K562 (cell line): ENCODE data around the gene TPX2. TPM values are rescaled to one million over a fixed set of nuclear protein-coding genes. Genes with fewer than 3 reads are reported as not detected.

Experiments
- ATAC-seq: fragments of 200-7000 bp; cut with Tn5 transposase; 3 replicates; pipeline ENCODE4 v1.9.1; 2020; ENCODE audit warnings: moderate library complexity
- BruUV-seq: library from RNA; stranded (reverse); fragments of 400-500 nt; replicated peaks from 2 replicates; lab custom pipeline; 2021; lab: Mats Ljungman, UMichigan
- CTCF ChIA-PET: fragments of 300-600 bp; formaldehyde crosslinking; extraction: SDS; loops from one replicate; lab custom pipeline; 2021; ENCODE audit warnings: low intra/inter-chr PET ratio; lab: Yijun Ruan, JAX
- POLR2A ChIA-PET: fragments of 300-600, 350-650 bp; sonication (Branson Sonifier 250); formaldehyde crosslinking; extraction: SDS; loops from one replicate; lab custom pipeline; 2021; ENCODE audit warnings: antibody characterized with exemption, inconsistent platforms; lab: Yijun Ruan, JAX
- DNase-seq, 4 experiments: peaks; one replicate each; pipeline versions ENCODE4 v3.0.0 to v3.0.0-alpha.2; 2011 to 2018; ENCODE audit warnings: low spot score in 3 of 4, mixed read lengths in 3 of 4; ENCODE audit errors: extremely low read depth in 1 of 4
- FAIRE-seq: peaks from 2 replicates; lab custom pipeline; 2011; peaks lifted over from hg19 to GRCh38; lab: Jason Lieb, UNC
- H2AFZ ChIP-seq: 2 replicates; pipeline ENCODE4 v1.6.0; 2011; ENCODE audit warnings: low read depth, low read length, control low read depth, inconsistent platforms
- H3K27ac ChIP-seq: fragments of 200-600 bp; 3 replicates; pipeline ENCODE4 v1.8.0; 2011; ENCODE audit warnings: low read depth, mild to moderate bottlenecking, control low read depth, inconsistent platforms, low read length, moderate library complexity, mixed read lengths; ENCODE audit errors: extremely low read depth
- H3K27me3 ChIP-seq, 2 experiments: fragments of 300-600 bp in 1 of 2; 2 replicates in 1 of 2; 3 replicates in 1 of 2; pipeline versions ENCODE4 v1.6.0 to v1.8.0; 2011; ENCODE audit warnings: inconsistent platforms in 2 of 2, low read length in 2 of 2, mild to moderate bottlenecking in 1 of 2, mixed read lengths in 1 of 2, moderate library complexity in 1 of 2; ENCODE audit not compliant: control insufficient read depth in 2 of 2, insufficient read depth in 2 of 2
- H3K36me3 ChIP-seq: fragments of 300-600 bp; 3 replicates; pipeline ENCODE4 v1.8.0; 2011; ENCODE audit warnings: mild to moderate bottlenecking, low read length, inconsistent platforms; ENCODE audit not compliant: control insufficient read depth, insufficient read depth
- H3K4me1 ChIP-seq, 2 experiments: fragments of 200-600 bp in 1 of 2; replicated peaks in 1 of 2; 2 replicates in 1 of 2; 3 replicates in 1 of 2; pipeline versions ENCODE4 v1.5.1 to v1.8.0; 2011; ENCODE audit warnings: inconsistent platforms in 2 of 2, low read length in 2 of 2, mild to moderate bottlenecking in 1 of 2, mixed read lengths in 1 of 2, moderate library complexity in 1 of 2; ENCODE audit not compliant: control insufficient read depth in 2 of 2, insufficient read depth in 2 of 2
- H3K4me2 ChIP-seq: 2 replicates; pipeline ENCODE4 v1.6.1; 2011; ENCODE audit warnings: low read length, control low read depth, inconsistent platforms, mixed read lengths; ENCODE audit not compliant: insufficient read depth
- H3K4me3 ChIP-seq: fragments of 200-600 bp; sonication (generic), shearing (Covaris generic); 2 replicates; pipeline ENCODE4 v1.5.1; 2016; ENCODE audit warnings: control low read depth, inconsistent platforms
- H3K79me2 ChIP-seq: fragments of 200-600 bp; 3 replicates; pipeline ENCODE4 v1.8.0; 2011; ENCODE audit warnings: low read length, inconsistent platforms; ENCODE audit not compliant: control insufficient read depth, insufficient read depth
- H3K9ac ChIP-seq, 2 experiments: 2 replicates each; pipeline versions ENCODE4 v1.6.0 to v1.6.1; 2011; ENCODE audit warnings: low read depth in 2 of 2, low read length in 2 of 2, control low read depth in 1 of 2, inconsistent platforms in 1 of 2, mild to moderate bottlenecking in 1 of 2, mixed read lengths in 1 of 2; ENCODE audit not compliant: insufficient read depth in 1 of 2
- H3K9me1 ChIP-seq: one replicate; pipeline ENCODE4 v1.6.0; 2011; ENCODE audit warnings: inconsistent platforms, mild to moderate bottlenecking, low read length, moderate library complexity; ENCODE audit not compliant: control insufficient read depth, insufficient read depth
- H3K9me3 ChIP-seq: replicated peaks from 2 replicates; pipeline ENCODE4 v1.5.1; 2011; ENCODE audit warnings: low read depth, low read length, inconsistent platforms; ENCODE audit not compliant: control insufficient read depth, insufficient read depth
- H4K20me1 ChIP-seq: replicated peaks from 2 replicates; pipeline ENCODE4 v1.6.1; 2011; ENCODE audit warnings: low read length, inconsistent platforms, mixed read lengths; ENCODE audit not compliant: control insufficient read depth, insufficient read depth
- ARID2 ChIP-seq: fragments of 450-650 bp; IDR thresholded peaks from 2 replicates; pipeline ENCODE4 v1.6.1; 2017; ENCODE audit warnings: antibody characterized with exemption, mild to moderate bottlenecking
- BRF1 ChIP-seq: IDR thresholded peaks from 3 replicates; pipeline ENCODE4 v1.6.1; 2011; ENCODE audit warnings: borderline replicate concordance, mild to moderate bottlenecking; ENCODE audit not compliant: insufficient read length; ENCODE audit errors: extremely low read depth
- LCOR ChIP-seq: sonication (generic); formaldehyde crosslinking; IDR thresholded peaks from 2 replicates; pipeline ENCODE4 v1.8.0; 2022; ENCODE audit warnings: mild to moderate bottlenecking, missing genetic modification reagents
- NFE2L1 ChIP-seq: fragments of 450-650 bp; IDR thresholded peaks from 2 replicates; pipeline ENCODE4 v1.6.1; 2016; ENCODE audit warnings: missing genetic modification characterization, low read depth, mild to moderate bottlenecking, missing compliant biosample characterization, moderate library complexity, borderline replicate concordance
- POLR2AphosphoS2 ChIP-seq: IDR thresholded peaks from 2 replicates; pipeline ENCODE4 v1.6.1; 2012; ENCODE audit warnings: low read length, improper control_type of control experiment
- SRSF3 ChIP-seq: fragments of 200-400 bp; formaldehyde crosslinking; IDR thresholded peaks from 2 replicates; pipeline ENCODE4 v1.6.1; 2016; ENCODE audit warnings: mild to moderate bottlenecking, low read length, moderate library complexity; ENCODE audit not compliant: insufficient read depth
- ZNF212 ChIP-seq: fragments of 450-650 bp; formaldehyde crosslinking; IDR thresholded peaks from 2 replicates; pipeline ENCODE4 v1.4.0; 2020; ENCODE audit warnings: mild to moderate bottlenecking
- ZNF316 ChIP-seq: fragments of 450-650 bp; IDR thresholded peaks from 2 replicates; pipeline ENCODE4 v1.6.1; 2016
- ZNF324 ChIP-seq: fragments of 250-450 bp; sonication (Bioruptor Pico); IDR thresholded peaks from 2 replicates; pipeline ENCODE4 v1.4.0; 2020; ENCODE audit warnings: mild to moderate bottlenecking
- ZNF583 ChIP-seq: fragments of 250-450 bp; sonication (Bioruptor Pico); IDR thresholded peaks from 2 replicates; pipeline ENCODE4 v1.4.0; 2020
- ZNF764 ChIP-seq: fragments of 250-450 bp; sonication (Bioruptor Pico); IDR thresholded peaks from 2 replicates; pipeline ENCODE4 v1.4.0; 2020; ENCODE audit warnings: low read depth, mild to moderate bottlenecking, moderate library complexity
- WGBS: fragments of 100-300 bp; shearing (Covaris generic); methylation state at CpG from one replicate; pipeline ENCODE4 v1.1.6; 2016; ENCODE audit warnings: low coverage, mixed read lengths; ENCODE audit not compliant: insufficient coverage; ENCODE audit errors: missing lambda C conversion rate; 5-methylcytosine and 5-hydroxymethylcytosine counted together
- in situ Hi-C: fragments of 300-500 bp; cut with MboI; formaldehyde crosslinking; loops from 4 replicates; pipeline ENCODE4 v1.15.0; 2018; ENCODE audit warnings: inconsistent platforms, mixed read lengths
- intact Hi-C: fragments of 100-400 bp; cut with micrococcal nuclease; formaldehyde crosslinking; loops from 2 replicates; pipeline ENCODE4 v1.14.2; 2022
- polyA plus RNA-seq, 8 experiments: library from polyadenylated mRNA; depleted of rRNA in 4 of 8; stranded (reverse) in 5 of 8; unstranded in 3 of 8; fragments of >200 nt; fragmentation: Nextera tagmentation in 2 of 8; fragmentation: Illumina TruSeq in 1 of 8; extraction: Ambion mirVana in 2 of 8; extraction: Trizol in 1 of 8; gene quantifications; 2 replicates each; pipeline versions ENCODE4 v1.2.1 to v1.2.3, GENCODE V29; 2011 to 2014; ENCODE audit warnings: inconsistent platforms in 1 of 8, missing spikeins in 1 of 8
- total RNA-seq, 7 experiments: library from RNA; depleted of rRNA in 6 of 7; stranded (reverse); fragments of >200 nt in 6 of 7; fragmentation: Illumina TruSeq in 2 of 7; extraction: Trizol in 2 of 7; gene quantifications; 2 replicates each; pipeline versions ENCODE4 v1.2.1 to v1.2.3, GENCODE V29; 2011 to 2021; ENCODE audit warnings: low replicate concordance in 1 of 7
- TF ChIP-seq, protein P1 (sequence below): sonication (generic); formaldehyde crosslinking; IDR thresholded peaks from 2 replicates; pipeline ENCODE4 v1.8.1; 2022; ENCODE audit warnings: missing genetic modification reagents

TPX2 gene
- total and polyA plus RNA-seq, 9 of the 15 experiments (the other 6 are each of a cell fraction or from before 2014, with no cell fraction given) = 48.0 to 241 (median 133) TPM

DNA sequence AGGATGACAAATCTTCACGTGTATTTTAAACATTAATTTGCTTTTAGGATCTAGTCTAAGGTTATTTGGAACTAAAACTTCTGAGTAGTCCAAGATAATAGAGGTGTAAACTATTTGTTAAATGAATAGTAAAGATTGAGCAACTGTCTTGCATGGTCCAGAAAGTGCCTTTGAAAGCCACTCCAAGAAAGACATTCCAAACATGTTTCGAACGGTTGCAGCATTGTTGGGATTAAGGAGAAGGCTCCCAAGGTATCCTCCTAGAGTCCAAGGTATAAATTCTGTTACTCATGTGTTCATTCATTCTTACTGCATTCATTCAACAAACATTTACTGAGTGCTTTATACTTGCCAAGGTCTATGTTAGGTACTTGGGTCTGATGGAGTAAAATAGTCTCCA is 51.3 kb downstream of the TPX2 start:
- no peak overlapping the region for H3K4me3 ChIP-seq
- CTCF ChIA-PET = no interaction called here
- no peak for TF ChIP-seq SRSF3
- TF ChIP-seq LCOR (CRISPR knock-in tag) = no peak
- no peak for TF ChIP-seq POLR2AphosphoS2
- no peak for TF ChIP-seq BRF1
- TF ChIP-seq, protein P1, sequence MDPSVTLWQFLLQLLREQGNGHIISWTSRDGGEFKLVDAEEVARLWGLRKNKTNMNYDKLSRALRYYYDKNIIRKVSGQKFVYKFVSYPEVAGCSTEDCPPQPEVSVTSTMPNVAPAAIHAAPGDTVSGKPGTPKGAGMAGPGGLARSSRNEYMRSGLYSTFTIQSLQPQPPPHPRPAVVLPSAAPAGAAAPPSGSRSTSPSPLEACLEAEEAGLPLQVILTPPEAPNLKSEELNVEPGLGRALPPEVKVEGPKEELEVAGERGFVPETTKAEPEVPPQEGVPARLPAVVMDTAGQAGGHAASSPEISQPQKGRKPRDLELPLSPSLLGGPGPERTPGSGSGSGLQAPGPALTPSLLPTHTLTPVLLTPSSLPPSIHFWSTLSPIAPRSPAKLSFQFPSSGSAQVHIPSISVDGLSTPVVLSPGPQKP (CRISPR knock-in tag) = no peak
- TF ChIP-seq NFE2L1 (tag) = no peak
- no peak for TF ChIP-seq ZNF316
- TF ChIP-seq ZNF212 (CRISPR knock-in tag) = no peak
- TF ChIP-seq ZNF583 (CRISPR knock-in tag) = no peak
- no peak for TF ChIP-seq ZNF764
- TF ChIP-seq ARID2 = no peak
- no peak for TF ChIP-seq ZNF324 (CRISPR knock-in tag)
- TF ChIP-seq, all 486 proteins: peak for 0
- WGBS = 92% methylated on average over 3 of the region's 3 CpGs
- FAIRE-seq = no peak
- DNase-seq = no peak
- H3K9me1 ChIP-seq = no peaks in the 10 kb centered on the region
- BruUV-seq = no TSS peak
- in situ Hi-C loops (no loop called here), intact Hi-C loops (loop anchor here (10.0 kb wide), 1 partner anchor 156 kb away; the partner anchor contains the start of gene COX4I2)
- H2AFZ ChIP-seq = no peak overlapping the region
- no peaks in the 10 kb centered on the region for H3K4me1 ChIP-seq
- no peaks in the 10 kb centered on the region for H4K20me1 ChIP-seq
- H3K4me2 ChIP-seq = no peak overlapping the region
- H3K36me3 ChIP-seq = peaks cover 91% of the 10 kb centered on the region
- H3K9me3 ChIP-seq = no peaks in the 10 kb centered on the region
- H3K27me3 ChIP-seq = no peaks in the 10 kb centered on the region
- H3K27ac ChIP-seq = no peak overlapping the region
- no peak overlapping the region for H3K9ac ChIP-seq
- H3K79me2 ChIP-seq = no peaks in the 10 kb centered on the region; the same call in 2 of the 3 replicates
- POLR2A ChIA-PET = no interaction called here
- ATAC-seq = no peak
